ENCODE data around the gene PARD3.

PARD3 gene

GRCh38 chr10:34821587-34822585 lies 6.8 kb upstream of the PARD3 start:
- DNase-seq = no peak

DNA sequence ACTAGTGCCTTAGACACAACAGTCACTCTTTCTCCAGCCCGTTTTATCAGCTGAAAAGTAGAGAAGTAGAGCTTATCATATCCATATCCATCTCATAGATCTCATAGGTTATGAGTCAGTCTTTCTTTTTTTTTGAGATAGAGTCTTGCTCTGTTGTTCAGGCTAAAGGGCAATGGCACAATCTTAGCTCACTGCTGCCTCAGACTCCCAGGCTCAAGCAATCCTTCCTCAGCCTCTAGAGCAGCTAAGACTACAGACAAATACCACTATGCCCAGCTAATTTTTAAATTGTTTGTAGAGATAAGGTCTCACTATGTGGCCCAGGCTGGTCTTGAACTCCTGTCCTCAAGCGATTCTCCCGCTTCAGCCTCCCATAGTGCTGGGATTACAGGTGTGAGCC lies 2.5 kb upstream of the PARD3 start:
- no peak for DNase-seq

- DNase-seq = no peak
Observed at GRCh38 chr10:34817054-34817453, 2.0 kb upstream of the PARD3 start.

DNA sequence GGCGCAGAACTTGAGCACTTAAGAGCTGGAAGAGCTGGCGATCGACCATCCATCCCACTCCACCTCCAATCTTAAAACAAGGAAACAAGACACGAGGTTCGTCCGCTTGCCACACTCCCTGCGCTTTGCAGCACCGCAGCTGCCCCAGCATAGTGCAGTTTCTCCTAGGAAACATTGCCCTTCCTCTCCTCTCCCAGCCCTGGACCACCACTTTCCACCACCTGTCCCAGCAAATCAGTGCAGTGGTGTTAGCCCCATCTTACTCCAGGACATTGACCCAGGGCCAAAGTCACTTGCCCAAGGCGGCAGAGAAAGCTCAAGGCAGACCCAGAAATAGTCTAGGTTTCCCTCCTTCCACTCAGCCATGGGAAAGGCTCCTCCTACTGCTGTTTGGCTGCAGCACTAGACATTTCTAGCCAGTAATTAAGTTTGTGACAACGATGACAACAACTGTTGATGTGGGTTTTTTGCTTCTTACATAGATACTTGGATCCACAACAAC lies 1.5 kb upstream of the PARD3 start:
- DNase-seq = no peak

GRCh38 chr10:34816085-34816496 lies 995 bp upstream of the PARD3 start:
- DNase-seq = no peak

DNA sequence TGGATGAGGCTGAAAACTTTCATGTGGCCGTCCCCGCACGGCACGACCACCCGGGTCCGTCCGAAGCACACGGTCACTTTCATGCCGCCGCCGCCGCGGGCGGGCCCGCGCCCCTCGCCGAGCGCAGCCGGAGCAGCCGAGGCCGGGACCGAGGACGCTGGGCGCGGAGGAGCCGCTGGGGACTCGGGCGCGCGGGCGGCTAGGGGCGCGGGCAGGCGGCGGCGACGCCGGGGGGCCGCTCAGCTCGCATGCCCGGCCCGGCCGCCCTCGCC lies 247 bp downstream of the PARD3 start:
- DNase-seq = no peak

DNA sequence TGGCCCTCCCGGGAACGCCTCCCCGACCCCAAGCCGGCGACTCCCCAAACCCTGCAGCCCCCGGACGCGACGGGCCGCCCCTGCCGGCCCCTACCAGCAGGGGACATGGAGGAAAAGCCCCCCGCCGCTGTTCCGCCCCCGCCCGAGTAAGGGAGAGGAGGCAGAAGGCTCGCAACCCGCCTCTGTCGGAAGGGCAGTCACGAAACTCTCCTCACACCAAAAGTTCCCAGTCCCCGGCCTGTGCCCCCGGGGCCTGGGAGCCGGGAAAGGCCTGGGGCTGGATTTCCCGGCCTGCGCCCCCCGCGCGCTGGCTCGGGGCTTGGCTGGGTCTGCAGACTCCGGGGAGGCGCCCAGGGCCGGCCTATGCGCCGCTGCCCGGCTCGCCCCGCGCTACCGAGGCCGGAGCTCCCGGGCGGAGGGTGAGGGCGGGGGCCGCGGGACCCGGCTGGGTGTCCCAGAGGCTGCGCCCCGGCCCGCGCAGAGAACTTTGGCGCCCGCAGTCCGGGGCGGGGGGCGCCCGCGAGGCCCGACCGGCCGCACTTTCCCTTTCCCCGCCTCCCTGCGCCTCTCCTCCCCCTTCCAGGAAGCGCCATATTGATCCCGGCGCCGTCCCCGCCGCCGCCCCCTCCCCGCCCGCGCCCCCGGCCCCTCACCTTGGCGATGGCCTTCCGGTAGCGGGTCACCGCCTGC lies 728 bp downstream of the PARD3 start:
- no peak for DNase-seq

- no peak for DNase-seq
Observed at GRCh38 chr10:34813626-34814222, 1.4 kb downstream of the PARD3 start.

DNA sequence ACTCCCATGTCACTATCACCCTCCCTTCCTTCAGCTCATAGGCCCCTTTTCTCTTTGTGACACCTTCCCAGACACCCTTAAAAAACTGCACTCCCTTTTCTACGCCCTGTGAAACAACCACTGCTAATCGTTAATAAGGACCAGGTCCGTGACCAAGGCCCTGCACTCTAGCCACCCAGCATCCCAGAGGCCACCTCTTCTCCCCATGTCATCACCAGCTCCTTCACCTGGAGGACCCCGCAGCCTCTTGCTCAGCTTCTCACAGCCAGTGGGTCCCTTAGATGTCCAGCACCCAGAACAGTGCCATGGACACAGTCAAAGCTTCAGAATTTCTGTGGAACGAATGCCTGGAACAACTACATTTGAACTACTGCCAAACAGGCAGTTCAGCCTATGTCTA lies 2.3 kb downstream of the PARD3 start:
- no peak for DNase-seq

GRCh38 chr10:34811968-34812514 lies 3.1 kb downstream of the PARD3 start:
- no peak for DNase-seq

- no peak for DNase-seq
Observed at GRCh38 chr10:34811126-34811967, 3.7 kb downstream of the PARD3 start.

- DNase-seq = no peak
Observed at GRCh38 chr10:34809796-34810195, 5.3 kb downstream of the PARD3 start.

GRCh38 chr10:34808801-34809745 lies 6.0 kb downstream of the PARD3 start:
- no peak for DNase-seq

DNA sequence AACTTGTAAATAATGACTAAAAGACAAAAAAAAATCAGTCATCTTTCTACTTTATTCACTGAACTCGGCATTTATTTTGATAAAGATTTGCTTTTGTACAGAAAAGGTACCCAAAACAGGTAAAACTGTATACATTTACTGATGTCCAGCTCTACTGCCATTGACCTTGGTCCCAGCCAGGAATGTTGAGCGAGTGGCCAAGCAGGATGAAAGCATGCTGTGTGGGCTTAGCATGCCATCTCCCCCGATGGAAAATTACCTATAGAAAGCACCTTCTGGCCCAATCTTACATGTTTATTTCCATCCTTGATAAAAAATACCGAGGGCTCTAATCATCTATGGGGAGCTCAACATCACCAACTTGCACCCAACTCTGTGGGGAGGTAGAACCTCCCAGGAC lies 6.8 kb downstream of the PARD3 start:
- DNase-seq = no peak

- no peak for DNase-seq
Observed at GRCh38 chr10:34804306-34804705, 10.8 kb downstream of the PARD3 start.

- no peak for DNase-seq
Observed at GRCh38 chr10:34802692-34803091, 12.4 kb downstream of the PARD3 start.

DNA sequence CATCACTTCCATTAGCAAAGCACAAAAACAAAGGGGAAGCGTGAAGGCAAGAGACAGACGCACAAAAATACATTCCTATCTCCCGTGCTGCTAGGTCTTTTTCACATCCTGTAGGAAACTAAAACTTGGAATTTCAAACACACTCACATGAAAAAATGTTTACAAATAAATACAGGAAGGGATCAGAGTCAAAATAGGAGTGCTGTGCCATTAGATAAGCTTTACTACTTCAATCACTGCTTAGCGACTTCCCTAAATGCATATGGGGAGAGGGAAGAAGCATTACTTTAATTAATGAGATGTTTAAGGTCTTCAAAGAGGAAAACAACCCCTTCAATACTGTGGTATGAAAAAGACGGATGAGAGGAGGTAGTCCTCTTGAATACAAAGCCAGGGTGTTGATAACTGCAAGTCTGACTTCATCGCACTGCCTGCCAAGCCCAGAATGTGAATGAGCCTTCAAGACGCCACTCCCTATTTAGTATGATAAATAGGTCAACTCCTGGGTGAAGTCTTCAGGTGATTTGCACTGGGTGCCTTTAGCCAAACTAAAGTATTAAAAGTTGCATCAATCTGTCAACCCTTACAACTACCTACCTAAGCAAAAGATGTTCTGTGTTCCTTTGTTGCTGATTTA lies 13.9 kb downstream of the PARD3 start:
- DNase-seq = no peak

DNA sequence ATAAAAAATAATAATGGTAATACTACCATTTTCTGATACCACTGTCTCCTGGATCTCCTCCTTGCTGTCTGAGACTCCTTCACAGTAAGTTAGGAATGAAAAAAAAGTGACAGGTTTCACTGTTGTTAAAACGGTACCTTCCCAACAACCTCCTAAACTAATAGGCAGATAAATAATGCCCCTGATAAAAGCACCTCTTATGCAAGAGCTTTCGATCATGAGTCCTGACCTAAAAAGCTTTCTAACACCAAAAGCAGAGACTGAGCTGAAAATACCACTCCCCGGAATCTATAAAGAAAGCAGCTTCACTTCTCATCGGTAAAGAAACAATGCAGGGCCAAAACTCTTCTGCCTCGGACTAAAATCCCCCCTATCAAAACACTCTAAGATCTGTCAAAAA lies 14.5 kb downstream of the PARD3 start:
- no peak for DNase-seq

DNA sequence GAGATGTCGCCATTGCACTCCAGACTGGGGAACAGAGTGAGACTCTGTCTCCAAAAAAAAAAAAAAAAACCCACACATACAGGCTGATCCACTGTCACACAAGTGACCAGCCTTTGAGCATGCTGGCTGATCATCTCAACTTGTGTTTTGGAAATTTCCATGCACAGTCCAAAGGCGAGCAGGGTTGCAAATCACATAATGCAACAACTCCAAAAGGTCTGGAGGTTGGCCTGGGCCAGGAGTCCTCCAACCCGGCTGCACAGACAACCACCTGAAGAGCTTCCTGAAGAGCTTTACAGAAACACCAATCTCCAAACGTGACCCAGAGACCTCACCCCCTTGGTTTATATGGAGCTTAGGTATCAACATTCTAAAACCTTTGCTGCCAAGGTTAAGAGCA lies 16.4 kb downstream of the PARD3 start:
- no peak for DNase-seq

DNA sequence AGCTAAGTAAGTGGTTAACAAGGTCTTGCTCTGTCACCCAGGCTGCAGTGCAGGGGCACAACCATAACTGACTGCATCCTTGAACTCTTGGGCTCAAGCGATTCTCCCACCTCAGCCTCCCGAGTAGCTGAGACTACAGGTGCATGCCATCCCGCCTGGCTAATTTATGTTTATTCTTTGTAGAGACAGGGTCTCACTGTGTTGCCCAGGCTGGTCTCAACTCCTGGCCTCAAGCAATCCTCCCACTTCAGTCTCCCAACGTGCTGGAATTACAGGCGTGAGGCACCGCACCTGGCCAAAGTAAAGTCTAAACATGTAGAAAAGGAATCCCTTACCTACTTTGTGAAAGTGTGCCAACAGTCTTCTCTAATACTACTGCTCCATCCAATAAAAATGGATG lies 17.9 kb downstream of the PARD3 start:
- DNase-seq = no peak

DNA sequence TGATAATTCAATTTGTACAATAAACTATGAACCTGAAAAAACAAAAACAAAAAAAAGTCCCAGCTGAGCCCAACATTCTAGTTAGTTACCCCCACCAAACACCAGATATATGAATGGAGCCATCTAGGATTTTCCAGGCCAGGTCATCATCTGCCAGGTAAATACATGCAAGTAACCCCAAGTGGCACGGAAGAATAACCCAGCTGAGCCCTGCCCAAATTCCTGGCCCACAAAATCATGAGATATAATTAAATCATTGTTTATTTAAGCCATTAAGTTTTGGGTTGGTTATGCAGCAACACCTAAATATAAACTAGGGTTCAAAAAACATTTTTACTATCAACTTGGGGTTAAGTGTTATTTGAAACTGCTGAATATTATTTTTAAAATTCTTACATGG lies 19.0 kb downstream of the PARD3 start:
- DNase-seq = no peak
